SH-SY5Y (cell line): ENCODE results near the gene C6orf132.

Source experiments
- GATA2 ChIP-seq: IDR thresholded peaks from 2 replicates; pipeline ENCODE4 v1.6.1; 2011; ENCODE audit warnings: mild to moderate bottlenecking, low read depth, low read length
- GATA3 ChIP-seq: IDR thresholded peaks from 2 replicates; pipeline ENCODE4 v1.6.1; 2011; ENCODE audit warnings: low read depth, mild to moderate bottlenecking, low read length, moderate library complexity

DNA sequence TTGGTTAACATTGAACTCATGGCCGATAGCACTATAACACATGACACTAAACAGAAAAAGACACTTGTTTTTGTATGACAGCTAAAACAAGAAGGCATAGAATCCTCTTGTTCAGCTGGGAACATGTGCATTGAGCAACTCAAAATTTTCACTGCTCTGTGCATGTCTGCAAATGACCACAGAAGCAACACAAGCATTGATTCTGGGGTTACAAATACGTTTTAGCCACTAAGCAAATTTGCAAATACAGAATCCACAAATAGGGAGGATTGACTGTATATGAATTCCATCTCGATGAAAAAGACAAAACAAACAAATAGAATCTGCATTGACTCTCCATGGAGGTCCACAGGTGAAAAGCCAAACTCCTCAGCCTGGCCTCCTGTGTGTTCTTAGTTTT is 31.7 kb downstream of the C6orf132 start:
- TF ChIP-seq GATA2 (no peak), GATA3 (no peak)
